ENCODE results near the gene SV2A.

DNA sequence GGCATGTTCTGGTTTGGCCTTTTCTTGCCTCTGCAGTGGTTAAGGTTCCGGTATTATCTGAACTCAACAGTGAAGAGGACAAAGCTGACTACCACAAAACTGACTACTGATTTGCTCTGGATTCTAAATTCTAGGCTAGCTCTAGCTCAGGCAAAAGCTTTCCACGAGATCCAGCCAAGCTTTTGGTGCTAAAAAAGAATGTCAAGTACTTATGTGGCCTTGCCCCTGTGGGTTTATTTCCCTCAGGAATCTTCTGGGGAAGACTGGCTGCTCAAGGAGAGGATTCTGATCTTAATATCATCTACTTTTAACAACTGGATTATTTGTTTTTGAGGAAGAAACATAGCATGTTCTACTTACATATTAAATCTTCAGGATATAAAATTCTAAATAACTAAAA is 45.1 kb upstream of the SV2A start:
- TF ChIP-seq, protein P1, sequence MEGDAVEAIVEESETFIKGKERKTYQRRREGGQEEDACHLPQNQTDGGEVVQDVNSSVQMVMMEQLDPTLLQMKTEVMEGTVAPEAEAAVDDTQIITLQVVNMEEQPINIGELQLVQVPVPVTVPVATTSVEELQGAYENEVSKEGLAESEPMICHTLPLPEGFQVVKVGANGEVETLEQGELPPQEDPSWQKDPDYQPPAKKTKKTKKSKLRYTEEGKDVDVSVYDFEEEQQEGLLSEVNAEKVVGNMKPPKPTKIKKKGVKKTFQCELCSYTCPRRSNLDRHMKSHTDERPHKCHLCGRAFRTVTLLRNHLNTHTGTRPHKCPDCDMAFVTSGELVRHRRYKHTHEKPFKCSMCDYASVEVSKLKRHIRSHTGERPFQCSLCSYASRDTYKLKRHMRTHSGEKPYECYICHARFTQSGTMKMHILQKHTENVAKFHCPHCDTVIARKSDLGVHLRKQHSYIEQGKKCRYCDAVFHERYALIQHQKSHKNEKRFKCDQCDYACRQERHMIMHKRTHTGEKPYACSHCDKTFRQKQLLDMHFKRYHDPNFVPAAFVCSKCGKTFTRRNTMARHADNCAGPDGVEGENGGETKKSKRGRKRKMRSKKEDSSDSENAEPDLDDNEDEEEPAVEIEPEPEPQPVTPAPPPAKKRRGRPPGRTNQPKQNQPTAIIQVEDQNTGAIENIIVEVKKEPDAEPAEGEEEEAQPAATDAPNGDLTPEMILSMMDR (conservative IDR thresholded peaks at IDR 0.05; ENCODE audit: low read length): no peak
- TF ChIP-seq EZH2phosphoT487 (IDR thresholded peaks at IDR 0.05; ENCODE audit: borderline replicate concordance, low read depth, low read length): no peak

Data from OCI-LY7 (cell line).